Muscle of leg (tissue), 11 donors: Measurements from ENCODE around the gene TMTC2. TPM values are rescaled to one million over a fixed set of nuclear protein-coding genes. Genes with fewer than 3 reads are reported as not detected.
"Not testable (repeated sequence)": the region's sequence is repeated elsewhere in the genome, so short reads cannot be mapped to it uniquely, and the experiment has no call there.

Source experiments
- DNase-seq: peaks from one replicate; pipeline ENCODE4 v3.0.0; 2013
- H3K27ac ChIP-seq: one replicate; pipeline ENCODE4 v1.5.1; 2013; ENCODE audit warnings: mild to moderate bottlenecking, low read length, control low read depth
- H3K27me3 ChIP-seq: one replicate; pipeline ENCODE4 v1.6.1; 2013; ENCODE audit warnings: low read length; ENCODE audit not compliant: control insufficient read depth, insufficient read depth
- H3K36me3 ChIP-seq: one replicate; pipeline ENCODE4 v1.6.1; 2013; ENCODE audit warnings: low read length; ENCODE audit not compliant: control insufficient read depth, insufficient read depth
- H3K4me1 ChIP-seq: one replicate; pipeline ENCODE4 v1.6.1; 2013; ENCODE audit warnings: low read length; ENCODE audit not compliant: control insufficient read depth, insufficient read depth
- H3K4me3 ChIP-seq: one replicate; pipeline ENCODE4 v1.5.1; 2013; ENCODE audit warnings: low read length, control low read depth
- H3K9me3 ChIP-seq: replicated peaks from 2 replicates; pipeline ENCODE4 v1.6.1; 2013; ENCODE audit warnings: low read depth, low read length; ENCODE audit not compliant: control insufficient read depth
- WGBS: methylation state at CpG from one replicate; pipeline ENCODE4 v1.1.5; 2013; ENCODE audit warnings: missing lambda C conversion rate; ENCODE audit not compliant: insufficient coverage; 5-methylcytosine and 5-hydroxymethylcytosine counted together
- polyA plus RNA-seq, 8 donors: library from polyadenylated mRNA; unstranded; fragments of 120-200 nt; gene quantifications; one replicate each; pipeline versions ENCODE4 v1.2.1 to v1.2.3, GENCODE V29; 2013; ENCODE audit warnings: inconsistent platforms in 1 of 8, low replicate concordance in 1 of 8; ENCODE audit not compliant: insufficient read length in 8 of 8, insufficient read depth in 1 of 8
- total RNA-seq: library from RNA; stranded (reverse); fragments of 120-200 nt; gene quantifications from one replicate; pipeline ENCODE4 v1.2.4, GENCODE V29; 2013

Gene TMTC2
- total and polyA plus RNA-seq, 9 donors, result 10.8 to 24.8 (median 18.3) TPM

DNA sequence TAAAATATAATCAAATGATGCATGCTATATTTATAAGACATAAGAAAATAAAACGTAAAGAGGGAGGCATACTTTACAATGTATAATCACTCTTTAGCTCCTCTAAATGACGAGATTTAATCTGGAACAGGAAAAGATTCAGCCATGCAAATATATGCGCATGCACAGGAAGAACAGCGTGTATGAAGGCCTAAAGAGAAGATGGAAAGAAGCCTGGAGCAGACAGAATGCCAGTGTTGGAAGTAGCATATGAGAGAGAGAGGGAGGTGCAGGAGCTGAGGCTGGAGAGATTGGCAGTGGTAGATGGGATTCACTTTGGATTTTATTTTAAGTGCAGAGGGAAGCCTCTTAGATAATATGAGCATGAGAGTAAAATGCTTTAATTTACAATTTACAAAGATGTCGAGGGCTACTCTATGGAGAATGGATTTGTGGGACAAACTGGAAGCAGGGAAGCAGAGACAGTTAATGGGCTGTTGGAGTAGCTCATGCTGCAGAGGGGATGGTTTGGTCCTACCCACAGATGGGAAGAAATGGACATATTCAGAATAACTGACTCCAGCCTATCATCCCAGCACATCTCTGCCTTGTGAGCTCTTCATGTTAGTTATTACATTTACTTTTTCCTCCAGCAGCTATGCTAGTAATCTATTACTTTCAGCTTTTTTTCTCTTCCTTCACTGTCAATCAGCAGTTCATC lies 411.1 kb downstream of the TMTC2 start:
- no peak for DNase-seq
- Histone ChIP-seq H3K4me1 (peaks cover 2% of the 10 kb centered on the region), H3K27me3 (no peaks in the 10 kb centered on the region), H3K36me3 (no peaks in the 10 kb centered on the region), H3K27ac (no peak overlapping the region), H3K9me3 (no peaks in the 10 kb centered on the region), H3K4me3 (no peak overlapping the region)
- 71% methylated on average over 2 of the region's 5 CpGs for WGBS

DNA sequence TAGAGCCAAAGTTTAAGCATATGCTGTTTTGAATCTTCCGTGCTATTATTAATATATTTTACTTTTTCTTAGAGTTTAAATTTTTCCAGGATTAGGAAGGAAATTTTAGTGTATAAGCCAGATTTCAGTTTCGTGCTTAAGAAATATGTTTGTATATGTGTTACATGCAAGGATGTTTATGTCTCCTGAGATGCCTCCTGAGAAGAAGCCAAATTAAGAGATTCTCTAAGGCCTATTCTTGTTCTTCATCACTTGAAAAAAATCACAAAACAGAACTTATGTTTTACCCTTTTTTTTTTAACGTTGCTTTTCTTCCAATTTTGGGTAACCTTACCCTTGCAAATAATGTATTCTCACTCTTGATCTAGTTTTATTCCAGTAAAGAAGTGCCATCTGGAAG lies 412.7 kb downstream of the TMTC2 start:
- peak; percentile 66 for DNase-seq

DNA sequence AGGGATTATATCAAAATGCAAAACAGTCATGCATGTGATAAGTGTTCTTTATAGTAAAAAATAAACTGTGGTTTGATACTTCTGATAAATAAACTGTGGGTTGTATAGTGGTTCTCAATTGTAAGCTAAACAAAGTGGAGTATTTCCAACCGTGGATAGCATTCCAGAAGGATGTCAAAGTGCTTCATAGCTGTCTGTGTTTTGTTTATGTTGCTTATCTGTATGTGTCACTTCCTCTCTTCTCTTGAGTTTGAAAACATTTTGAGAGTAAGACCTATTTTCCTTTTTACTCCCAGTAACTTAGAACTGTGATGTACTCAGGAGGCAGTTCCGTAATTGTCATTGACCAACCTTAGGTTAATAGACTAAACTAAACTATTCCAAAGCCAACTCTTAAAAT lies 415.8 kb downstream of the TMTC2 start:
- DNase-seq, result no peak
- Histone ChIP-seq H3K4me3 (no peak overlapping the region), H3K27me3 (no peaks in the 10 kb centered on the region), H3K9me3 (peaks cover 4% of the 10 kb centered on the region), H3K36me3 (no peaks in the 10 kb centered on the region), H3K4me1 (peaks cover 2% of the 10 kb centered on the region), H3K27ac (no peak overlapping the region)
- WGBS, result no CpG with 5 or more reads among the region's 2 CpGs

More for the DNA sequence above, 412.7 kb downstream of the TMTC2 start:
- Histone ChIP-seq H3K36me3 (no peaks in the 10 kb centered on the region), H3K9me3 (no peaks in the 10 kb centered on the region), H3K4me3 (no peak overlapping the region), H3K27me3 (no peaks in the 10 kb centered on the region), H3K4me1 (peaks cover 2% of the 10 kb centered on the region), H3K27ac (no peak overlapping the region)
- no CpG with 5 or more reads among the region's 3 CpGs for WGBS

DNA sequence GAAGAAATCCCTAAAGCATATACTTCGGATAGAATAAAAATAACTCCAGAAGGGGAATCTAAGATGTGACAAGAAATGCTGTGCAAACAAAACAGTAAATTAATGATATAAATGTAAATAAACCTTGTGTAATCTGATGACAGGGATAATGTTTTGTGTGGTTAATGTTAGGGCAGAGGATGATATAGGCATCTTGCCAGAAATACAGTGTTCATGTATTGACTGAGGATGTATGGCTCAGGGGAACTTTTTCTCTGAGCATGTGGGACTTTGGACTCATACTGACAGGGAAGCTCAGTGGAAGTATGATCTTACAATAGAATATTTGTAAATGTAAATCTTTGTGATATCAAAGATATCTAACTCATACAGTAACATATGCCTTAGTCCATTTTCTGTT lies 420.2 kb downstream of the TMTC2 start:
- WGBS, result no CpG with 5 or more reads among the region's 1 CpG
- peaks cover 4% of the 10 kb centered on the region for H3K9me3 ChIP-seq
- no peaks in the 10 kb centered on the region for H3K4me1 ChIP-seq
- H3K4me3 ChIP-seq, result no peak overlapping the region
- no peak overlapping the region for H3K27ac ChIP-seq
- no peaks in the 10 kb centered on the region for H3K36me3 ChIP-seq
- DNase-seq, result no peak
- no peaks in the 10 kb centered on the region for H3K27me3 ChIP-seq

DNA sequence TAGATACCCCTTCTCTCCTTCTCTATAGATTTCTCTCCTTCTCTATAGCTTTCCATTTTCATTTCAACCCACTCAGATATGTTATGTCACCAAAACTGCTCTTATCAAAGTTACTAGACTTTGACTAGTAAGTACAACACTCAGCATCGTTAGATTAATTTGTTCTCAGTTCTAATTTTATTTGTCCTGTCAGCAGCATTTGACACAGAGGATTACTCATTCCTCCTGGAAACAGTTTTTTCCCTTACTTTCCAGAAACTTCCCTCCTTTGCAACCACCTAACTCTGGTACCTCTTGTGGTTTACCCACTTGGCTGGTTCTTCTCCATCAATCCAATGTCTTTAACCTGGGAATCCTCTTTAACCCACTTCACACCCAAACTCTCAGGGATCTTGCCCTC lies 423.7 kb downstream of the TMTC2 start:
- DNase-seq, result no peak
- Histone ChIP-seq H3K4me3 (no peak overlapping the region), H3K27me3 (no peaks in the 10 kb centered on the region), H3K27ac (no peak overlapping the region), H3K4me1 (peaks cover 5% of the 10 kb centered on the region), H3K36me3 (no peaks in the 10 kb centered on the region), H3K9me3 (peaks cover 2% of the 10 kb centered on the region)
- WGBS, result 100% methylated on average over 1 of the region's 1 CpG

DNA sequence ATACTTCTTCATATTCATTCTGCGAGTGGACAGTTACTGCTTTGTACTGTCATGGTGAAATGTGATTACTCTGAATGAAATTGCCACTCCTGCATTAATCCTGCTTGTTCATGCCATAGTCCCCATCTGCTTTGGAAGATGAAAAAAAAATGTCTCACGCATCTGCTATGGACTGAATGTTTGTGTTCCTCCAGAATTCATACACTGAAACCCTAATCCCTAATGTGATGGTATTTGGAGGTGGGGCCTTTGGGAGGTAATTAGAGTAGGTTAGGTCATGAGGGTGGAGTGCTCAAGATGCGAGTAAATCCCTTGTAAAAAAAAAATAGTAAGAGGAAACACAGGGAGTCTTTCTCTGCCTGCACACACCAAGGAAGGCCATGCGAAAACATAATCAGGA lies 427.2 kb downstream of the TMTC2 start:
- H3K27me3 ChIP-seq, result no peaks in the 10 kb centered on the region
- no peaks in the 10 kb centered on the region for H3K9me3 ChIP-seq
- H3K4me3 ChIP-seq, result no peak overlapping the region
- H3K4me1 ChIP-seq, result peaks cover 5% of the 10 kb centered on the region
- no CpG with 5 or more reads among the region's 4 CpGs for WGBS
- peak; percentile 58 for DNase-seq
- H3K27ac ChIP-seq, result peak overlapping the region; percentile 73
- no peaks in the 10 kb centered on the region for H3K36me3 ChIP-seq

DNA sequence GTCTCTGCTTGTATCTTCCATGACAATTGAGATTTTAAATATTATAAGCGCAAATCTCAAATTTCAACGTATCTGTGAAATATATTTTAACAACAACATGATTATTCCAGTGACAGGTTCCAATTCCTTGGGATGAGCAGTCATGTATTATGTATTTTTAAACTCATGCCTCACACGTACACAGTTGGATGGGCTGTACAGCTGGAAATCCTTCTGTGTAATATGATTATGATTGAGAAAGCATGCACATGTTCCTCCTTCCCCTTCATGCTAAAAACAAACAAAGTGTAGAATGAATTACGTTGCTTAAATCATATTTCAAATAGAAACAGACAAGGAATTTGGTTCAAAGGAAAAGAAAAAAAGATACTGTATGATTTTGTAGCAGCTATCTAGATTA lies 428.3 kb downstream of the TMTC2 start:
- no peaks in the 10 kb centered on the region for H3K36me3 ChIP-seq
- H3K9me3 ChIP-seq, result no peaks in the 10 kb centered on the region
- peak; percentile 82 for DNase-seq
- no peak overlapping the region for H3K4me3 ChIP-seq
- no peak overlapping the region for H3K27ac ChIP-seq
- H3K4me1 ChIP-seq, result peaks cover 5% of the 10 kb centered on the region
- no peaks in the 10 kb centered on the region for H3K27me3 ChIP-seq
- no CpG with 5 or more reads among the region's 4 CpGs for WGBS

DNA sequence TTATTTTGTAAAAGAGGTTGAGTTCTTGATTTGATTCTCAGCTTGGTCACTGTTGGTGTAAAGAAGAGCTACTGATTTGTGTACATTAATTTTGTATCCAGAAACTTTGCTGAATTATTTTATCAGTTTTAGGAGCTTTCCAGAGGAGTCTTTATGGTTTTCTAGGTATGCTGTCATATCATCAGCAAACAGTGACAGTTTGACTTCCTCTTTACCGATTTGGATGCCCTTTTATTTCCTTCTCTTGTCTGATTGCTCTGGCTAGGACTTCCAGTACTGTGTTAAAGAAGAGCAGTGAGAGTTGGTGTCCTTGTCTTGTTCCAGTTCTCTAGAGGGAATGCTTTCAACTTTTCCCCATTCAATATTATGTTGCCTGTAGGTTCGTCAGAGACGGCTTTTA lies 431.2 kb downstream of the TMTC2 start:
- no CpG with 5 or more reads among the region's 3 CpGs for WGBS
- H3K27me3 ChIP-seq, result not testable (repeated sequence)

DNA sequence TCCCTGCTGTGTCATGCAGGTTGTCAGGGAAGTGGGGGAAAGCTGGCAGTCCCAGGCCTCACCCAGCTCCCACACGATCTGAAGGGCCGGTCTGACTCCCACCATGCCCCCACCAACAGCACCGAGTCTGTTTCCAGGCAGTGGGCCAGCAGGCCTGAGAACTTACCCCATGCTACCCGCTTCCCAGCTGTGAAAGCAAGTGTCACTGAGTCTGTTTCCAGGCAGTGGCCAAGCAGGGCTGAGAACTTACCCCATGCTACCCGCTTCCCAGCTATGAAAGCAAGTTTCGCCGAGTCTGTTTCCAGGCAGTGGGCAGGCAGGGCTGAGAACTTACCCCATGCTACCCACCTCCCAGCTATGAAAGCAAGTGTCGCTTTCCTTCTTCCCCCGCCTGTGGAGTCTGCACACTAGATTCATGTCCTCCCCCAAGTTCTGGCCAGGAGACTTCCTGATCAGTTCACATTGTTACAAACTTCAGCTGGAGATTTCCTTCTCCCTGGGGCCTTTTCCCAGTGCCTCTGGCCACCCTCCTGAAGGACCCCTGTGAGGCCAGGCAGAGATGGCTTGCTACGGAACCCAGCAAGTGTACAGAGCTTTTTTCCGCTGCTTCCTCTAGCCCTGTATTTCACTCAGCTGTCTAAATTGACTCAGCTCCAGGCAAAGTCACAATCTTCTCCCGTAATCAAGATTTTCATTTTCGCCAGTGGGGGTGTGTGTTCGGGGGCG lies 435.4 kb downstream of the TMTC2 start:
- WGBS, result 84% methylated on average over 11 of the region's 15 CpGs
- Histone ChIP-seq H3K9me3 (no peaks in the 10 kb centered on the region), H3K4me3 (no peak overlapping the region), H3K36me3 (no peaks in the 10 kb centered on the region), H3K27ac (no peak overlapping the region), H3K4me1 (peaks cover 3% of the 10 kb centered on the region), H3K27me3 (no peaks in the 10 kb centered on the region)
- no peak for DNase-seq

More for the DNA sequence above, 431.2 kb downstream of the TMTC2 start:
- H3K4me3 ChIP-seq, H3K27ac ChIP-seq, DNase-seq, H3K9me3 ChIP-seq, H3K36me3 ChIP-seq, H3K4me1 ChIP-seq: not testable (repeated sequence)

DNA sequence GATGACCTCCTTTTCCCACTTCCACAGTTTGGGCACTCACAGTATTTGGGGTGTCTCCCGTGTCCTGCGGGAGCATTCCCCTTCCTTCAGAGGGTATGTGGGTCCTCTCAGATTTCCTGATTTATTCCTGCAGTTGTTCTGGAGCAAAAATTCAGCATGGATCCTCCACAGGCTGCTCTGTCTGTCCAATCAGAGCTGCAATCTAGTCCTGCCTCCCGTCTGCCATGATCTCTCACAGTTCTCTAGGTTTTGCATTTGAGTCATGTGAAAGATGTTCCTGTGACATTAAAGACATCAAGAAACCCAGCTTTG lies 435.9 kb downstream of the TMTC2 start:
- no peak for DNase-seq
- H3K36me3 ChIP-seq, result no peaks in the 10 kb centered on the region
- WGBS, result no CpG with 5 or more reads among the region's 3 CpGs
- H3K27me3 ChIP-seq, result no peaks in the 10 kb centered on the region
- H3K27ac ChIP-seq, result no peak overlapping the region
- no peaks in the 10 kb centered on the region for H3K9me3 ChIP-seq
- H3K4me3 ChIP-seq, result no peak overlapping the region
- peaks cover 3% of the 10 kb centered on the region for H3K4me1 ChIP-seq
